GM21825 (cell line): ENCODE measurements around the gene EIF3M.
"Not testable (repeated sequence)": the region's sequence is repeated elsewhere in the genome, so short reads cannot be mapped to it uniquely, and the experiment has no call there.

ENCODE experiments used
- ATAC-seq: cut with Tn5 transposase; IDR thresholded peaks from one replicate; pipeline ENCODE4 v1.9.1; 2021; ENCODE audit warnings: mild to moderate bottlenecking, moderate library complexity; ENCODE audit not compliant: unreplicated experiment

EIF3M gene

GRCh38 chr11:32594272-32594671 is 10.6 kb downstream of the EIF3M start:
- ATAC-seq = no peak

DNA sequence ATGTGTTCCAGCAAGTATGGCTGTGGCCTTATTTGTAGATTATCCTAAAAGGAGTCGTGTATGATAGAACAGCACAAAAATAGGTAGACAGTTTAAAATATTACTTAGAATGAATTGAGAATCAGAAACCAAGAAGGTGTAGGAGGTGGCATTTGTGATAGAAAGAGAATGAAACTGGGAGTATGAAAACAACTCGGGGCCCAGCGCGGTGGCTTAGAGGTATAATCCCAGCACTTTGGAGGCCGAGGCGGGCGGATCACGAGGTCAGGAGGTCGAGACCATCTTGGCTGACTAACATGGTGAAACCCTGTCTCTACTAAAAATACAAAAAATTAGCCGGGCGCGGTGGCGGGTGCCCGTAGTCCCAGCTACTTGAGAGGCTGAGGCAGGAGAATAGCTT is 12.5 kb downstream of the EIF3M start:
- not testable (repeated sequence) for ATAC-seq

- ATAC-seq = no peak
Measured at GRCh38 chr11:32597921-32598320, 14.3 kb downstream of the EIF3M start.

- ATAC-seq = no peak
Measured at GRCh38 chr11:32602657-32603415, 19.2 kb downstream of the EIF3M start.

- no peak for ATAC-seq
Measured at GRCh38 chr11:32606220-32606619, 22.6 kb downstream of the EIF3M start.

- not testable (repeated sequence) for ATAC-seq
Measured at GRCh38 chr11:32608826-32609225, 25.2 kb downstream of the EIF3M start.

DNA sequence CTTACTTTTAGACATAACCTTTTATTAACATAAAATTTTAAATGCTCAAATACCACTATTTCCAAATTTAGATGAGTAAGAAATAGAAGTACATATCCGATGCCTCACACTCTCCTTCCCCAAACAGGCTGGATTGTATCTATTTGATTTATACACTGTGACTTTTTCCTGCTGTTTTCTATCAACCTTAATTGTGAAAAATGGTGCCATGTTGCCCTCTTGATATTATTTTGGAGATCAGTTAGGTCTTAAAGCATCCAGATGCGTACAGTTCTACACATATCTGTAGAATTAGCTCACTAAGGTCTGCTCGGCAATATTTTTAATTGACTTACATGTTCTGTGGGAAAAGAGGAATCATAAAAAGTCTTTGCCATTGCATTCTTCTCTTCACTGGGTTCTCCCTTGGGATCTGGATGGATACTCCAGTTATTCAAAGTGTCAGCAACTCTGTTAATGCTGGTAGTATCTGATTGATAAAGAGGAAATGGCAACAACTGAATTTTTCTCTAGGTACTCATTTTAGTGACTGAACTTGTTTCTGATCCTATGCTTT is 27.2 kb downstream of the EIF3M start:
- ATAC-seq = no peak

DNA sequence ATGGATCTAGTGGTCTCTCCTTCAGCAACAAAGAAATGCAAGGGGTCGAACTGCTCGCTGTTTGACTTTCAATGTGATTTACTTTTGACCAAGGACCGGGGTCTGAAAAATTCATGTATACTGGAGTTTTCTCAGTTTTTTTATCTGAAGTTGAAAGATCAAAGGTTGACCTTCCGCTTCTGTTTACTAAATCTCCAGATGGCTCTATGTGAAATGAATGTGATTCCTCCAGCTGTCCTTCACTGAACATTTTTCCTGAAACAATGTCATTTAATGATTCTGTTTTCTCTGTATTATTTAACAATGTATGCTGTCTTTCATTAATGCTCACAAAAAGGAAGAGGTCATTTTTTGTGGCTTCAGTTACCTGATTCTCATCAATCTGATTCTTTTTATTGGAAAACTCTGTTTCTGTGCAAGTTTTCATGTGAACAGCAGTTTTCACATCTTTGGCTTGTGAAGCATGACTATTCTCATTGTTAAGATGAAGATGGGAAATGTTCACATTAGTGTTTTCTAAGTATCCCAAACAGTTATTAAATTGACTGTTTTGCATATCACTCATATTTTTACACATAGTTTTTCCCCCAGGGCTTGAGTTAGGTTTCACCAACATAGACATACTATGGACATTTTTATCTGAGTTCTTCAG is 30.0 kb downstream of the EIF3M start:
- ATAC-seq = no peak

DNA sequence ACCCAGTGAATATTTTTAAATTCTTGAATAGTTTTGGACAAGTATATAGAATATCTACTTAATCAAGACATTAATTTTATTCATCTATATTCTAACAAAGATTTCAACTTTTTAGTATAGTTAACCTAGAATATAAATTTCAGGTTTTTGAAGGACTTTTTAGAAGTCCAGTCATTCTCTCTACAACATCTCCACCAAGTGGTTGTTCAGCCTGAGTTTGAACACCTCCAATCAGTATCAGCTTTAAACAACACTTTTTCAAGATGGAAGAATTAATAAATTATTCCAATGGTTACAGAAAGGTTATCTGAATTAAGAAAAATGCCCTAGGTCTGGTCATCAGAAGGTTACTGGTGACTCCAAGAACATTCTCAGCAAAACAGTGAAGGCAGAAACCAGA is 31.8 kb downstream of the EIF3M start:
- ATAC-seq = no peak

DNA sequence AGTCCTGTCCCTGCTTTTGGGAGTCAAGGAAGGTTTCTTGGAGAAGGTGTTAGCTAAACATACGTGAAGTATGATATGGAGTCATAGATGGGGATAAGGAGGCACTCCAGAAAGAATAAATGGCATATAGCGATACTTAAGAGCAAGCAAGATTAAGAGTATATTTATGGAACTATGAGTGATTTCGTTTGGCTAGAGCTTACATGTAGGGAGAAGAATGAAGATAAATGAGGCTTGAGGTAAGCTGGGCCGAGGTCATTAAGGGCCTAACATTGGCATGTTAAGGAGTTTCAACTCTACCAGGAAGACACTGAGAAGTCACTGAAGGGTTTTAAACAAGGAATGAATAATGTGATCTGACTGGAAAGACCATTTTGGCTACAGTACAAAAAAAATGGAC is 33.3 kb downstream of the EIF3M start:
- no peak for ATAC-seq

- no peak for ATAC-seq
Measured at GRCh38 chr11:32630844-32631243, 47.2 kb downstream of the EIF3M start.

DNA sequence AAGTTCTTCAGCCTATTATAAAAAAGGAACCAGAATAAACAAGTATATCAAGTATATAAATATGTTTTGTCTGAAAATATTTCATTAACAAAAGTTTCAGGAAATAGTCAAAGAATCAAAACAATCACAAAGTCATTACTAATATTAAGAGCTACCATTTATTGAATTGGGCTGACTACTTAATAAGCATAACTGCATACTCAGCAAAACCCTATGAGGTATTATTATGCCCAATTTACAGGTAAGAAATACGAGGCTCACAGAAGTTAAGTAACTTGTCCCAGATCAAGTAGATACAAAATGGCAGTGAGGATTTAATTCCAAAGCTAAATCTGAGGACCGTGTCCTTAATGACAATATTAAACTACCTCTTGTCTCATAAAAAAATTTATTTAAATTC is 52.2 kb downstream of the EIF3M start:
- ATAC-seq = no peak

DNA sequence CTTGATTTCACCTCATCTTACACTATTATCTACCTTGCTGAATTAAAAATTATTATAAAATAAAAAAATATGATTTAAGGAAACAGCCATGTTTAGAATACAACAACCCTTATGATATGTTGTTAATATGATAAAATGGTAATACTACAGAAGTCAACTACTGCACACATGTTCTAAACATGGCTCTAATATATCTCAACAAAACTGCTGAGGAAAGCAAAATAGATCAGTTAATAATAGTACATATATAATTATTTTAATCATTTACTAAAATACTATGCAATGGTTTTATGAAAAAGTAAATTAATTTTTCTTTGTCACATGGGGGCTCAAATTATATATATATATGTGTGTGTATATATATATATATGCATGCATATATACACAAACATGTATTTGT is 57.7 kb downstream of the EIF3M start:
- ATAC-seq = no peak

DNA sequence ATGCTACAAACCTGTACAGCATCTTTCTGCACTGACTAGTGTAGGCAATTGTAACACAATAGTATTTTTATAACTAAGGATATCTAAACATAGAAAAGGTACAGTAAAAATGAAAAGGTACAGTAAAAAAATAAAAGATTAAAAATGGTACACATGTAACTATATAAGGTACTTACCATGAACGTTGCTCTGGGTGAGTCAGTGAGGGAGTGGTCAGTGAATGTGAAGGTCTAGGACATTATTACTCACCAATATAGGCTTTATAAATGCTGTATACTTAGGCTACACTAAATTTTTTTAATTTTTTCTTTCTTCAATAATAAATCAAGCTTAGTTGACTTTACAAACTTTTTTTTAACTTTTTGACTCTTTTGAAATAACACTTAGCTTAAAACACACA is 59.9 kb downstream of the EIF3M start:
- no peak for ATAC-seq
